Naive thymus-derived CD8-positive, alpha-beta T cell (primary cell): ENCODE results near the gene USP2. TPM values are rescaled to one million over a fixed set of nuclear protein-coding genes. Genes with fewer than 3 reads are reported as not detected.

ENCODE experiments used
- ATAC-seq, 2 donors: fragments of 150-1000 bp; cut with Tn5 transposase in 1 of 2; sonication (Bioruptor Pico), chemical (Tn5 transposase) in 1 of 2; 1 replicate in 1 of 2; 2 replicates in 1 of 2; pipeline ENCODE4 v1.10.0; 2021; ENCODE audit warnings: mild to moderate bottlenecking in 2 of 2, moderate library complexity in 2 of 2
- POLR2A ChIA-PET: fragments of 350-600 bp; sonication (Branson Sonifier 250); formaldehyde crosslinking; loops from one replicate; lab custom pipeline; 2021; ENCODE audit warnings: antibody characterized with exemption; lab: Charles Lee
- DNase-seq, 10 donors: peaks; one replicate each; pipeline versions ENCODE4 v3.0.0 to v3.0.0-alpha.2; 2020 to 2022
- H3K27ac Mint-ChIP-seq, 10 donors: one replicate each; pipeline ENCODE4 v1.8.0; 2020 to 2022; ENCODE audit warnings: mild to moderate bottlenecking in 10 of 10, mixed read lengths in 10 of 10, moderate library complexity in 4 of 10, inconsistent platforms in 1 of 10
- H3K27me3 Mint-ChIP-seq, 5 donors: one replicate each; pipeline ENCODE4 v1.8.0; 2021 to 2022; ENCODE audit warnings: mixed read lengths in 5 of 5
- H3K36me3 Mint-ChIP-seq, 3 donors: one replicate each; pipeline ENCODE4 v1.8.0; 2020 to 2022; ENCODE audit warnings: mixed read lengths in 3 of 3, mild to moderate bottlenecking in 2 of 3, inconsistent platforms in 1 of 3
- H3K4me1 Mint-ChIP-seq, 4 donors: one replicate each; pipeline ENCODE4 v1.8.0; 2021 to 2022; ENCODE audit warnings: mixed read lengths in 4 of 4
- H3K4me3 Mint-ChIP-seq, 10 donors: one replicate each; pipeline ENCODE4 v1.8.0; 2020 to 2022; ENCODE audit warnings: mild to moderate bottlenecking in 10 of 10, mixed read lengths in 10 of 10, moderate library complexity in 6 of 10, inconsistent platforms in 1 of 10
- H3K9me3 Mint-ChIP-seq, 9 donors: one replicate each; pipeline ENCODE4 v1.8.0; 2020 to 2022; ENCODE audit warnings: mixed read lengths in 9 of 9, mild to moderate bottlenecking in 3 of 9, inconsistent platforms in 1 of 9, moderate library complexity in 1 of 9
- polyA plus RNA-seq, 3 donors: library from polyadenylated mRNA; unstranded; fragments of 300-500 nt; fragmentation: Illumina TruSeq; gene quantifications; one replicate each; pipeline ENCODE4 v1.2.3, GENCODE V29; 2021
- total RNA-seq, 8 experiments: library from RNA in 2 of 8; stranded (reverse) in 2 of 8; gene quantifications; one replicate each; pipeline ENCODE4 v1.2.3 and lab custom pipeline; 2021 to 2026

The USP2 gene
- total and polyA plus RNA-seq, 5 experiments from 2014 or later = 0.13 to 0.23 (median 0.16) TPM; not detected in 2

DNA sequence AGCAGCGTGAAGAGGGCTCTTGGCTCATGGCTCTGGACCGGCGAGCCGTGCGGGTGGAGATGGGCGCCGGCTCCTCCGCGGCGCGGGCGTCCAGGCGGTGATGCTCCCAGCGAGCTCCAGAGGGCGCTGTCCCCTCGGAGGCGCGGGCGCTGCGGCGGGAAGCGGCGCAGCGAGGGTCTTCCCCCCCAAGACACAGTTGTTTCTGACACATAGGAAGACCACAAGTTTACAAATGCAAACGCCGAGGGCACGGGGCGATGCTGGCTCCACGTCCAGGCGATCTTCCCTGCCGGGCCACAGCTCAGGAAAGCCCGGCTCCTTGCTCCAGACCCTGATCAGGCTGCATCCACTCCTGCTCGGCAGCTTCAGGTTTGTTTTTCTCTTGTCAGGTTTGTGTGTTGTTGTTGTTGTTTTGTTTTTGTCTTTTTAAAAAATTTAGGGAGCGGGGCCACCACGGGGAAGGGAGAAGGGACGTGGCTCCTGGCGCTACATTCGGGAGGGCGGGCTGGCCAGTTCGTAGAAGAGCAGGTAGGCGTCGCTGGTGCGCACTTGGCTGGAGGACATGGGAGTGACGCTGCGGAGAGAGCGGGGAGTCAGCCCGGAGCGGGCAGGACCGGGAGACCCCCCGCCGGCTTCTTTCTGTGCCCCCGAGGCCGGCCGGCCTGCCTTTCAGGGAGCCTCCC, 25.0 kb downstream of the USP2 start:
- peak overlapping the region in 8 of 10 donors; percentile 71 to 95 (median 90) for H3K27ac Mint-ChIP-seq
- DNase-seq = peak; percentile 55 to 83 (median 70)
- H3K4me3 Mint-ChIP-seq = peak overlapping the region; percentile 86 to 96 (median 93)
- H3K4me1 Mint-ChIP-seq = peaks cover 4 to 13% (median 7%) of the 10 kb centered on the region in 4 donors
- H3K27me3 Mint-ChIP-seq = peaks cover 9 to 39% (median 21%) of the 10 kb centered on the region in 5 donors
- ATAC-seq = peak; percentile 94 to 96
- POLR2A ChIA-PET = interaction anchor here (0.6 to 1.5 kb wide), 3 partner anchors 8 to 25 kb away, joined by 3 to 9 read pairs (median 3); partner anchors contain the start of gene USP2
- H3K36me3 Mint-ChIP-seq = no peaks in the 10 kb centered on the region
- H3K9me3 Mint-ChIP-seq = no peaks in the 10 kb centered on the region

DNA sequence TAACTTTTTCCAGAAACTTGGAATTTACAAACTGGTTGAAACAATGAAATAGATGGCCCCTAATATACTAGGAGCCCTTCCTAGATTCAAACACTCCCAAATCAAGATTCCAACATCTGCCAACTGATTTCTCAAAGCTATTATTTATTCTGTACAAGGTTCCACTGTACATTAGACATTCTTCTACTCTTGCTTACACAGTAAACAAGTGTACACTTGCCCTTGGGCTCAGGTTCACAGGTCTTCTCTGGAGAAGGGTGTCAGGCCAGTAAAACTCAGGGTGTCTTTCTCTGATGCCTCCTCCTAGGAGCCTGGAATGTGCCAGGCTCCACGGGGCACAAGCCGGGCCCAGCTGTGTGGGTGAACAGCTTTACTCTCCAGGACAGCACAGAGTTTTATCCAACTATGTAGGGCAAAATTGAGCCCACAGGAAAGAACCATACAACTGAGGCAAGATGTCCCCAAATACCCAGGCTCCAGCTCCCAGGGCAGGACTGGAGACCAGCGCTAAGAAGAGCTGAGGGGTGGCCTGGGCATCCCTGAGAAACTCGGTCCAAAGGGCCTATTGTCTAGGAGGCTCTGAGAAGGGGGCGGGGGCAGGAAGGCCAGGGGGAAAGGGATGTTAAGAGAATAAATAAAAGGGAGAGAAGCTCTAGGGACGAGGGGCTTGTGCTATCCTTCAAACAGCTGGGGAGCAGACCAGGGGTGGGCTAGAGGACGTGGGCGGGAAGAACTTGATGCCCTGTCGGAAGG, 26.2 kb downstream of the USP2 start:
- Mint-ChIP-seq H3K4me3 (peak overlapping the region in 9 of 10 donors; percentile 40 to 94 (median 86)), H3K9me3 (no peaks in the 10 kb centered on the region), H3K27me3 (peaks cover 9 to 41% (median 24%) of the 10 kb centered on the region in 5 donors), H3K36me3 (no peaks in the 10 kb centered on the region), H3K27ac (peak overlapping the region in 3 of 10 donors; percentile 15 to 95 (median 16)), H3K4me1 (peaks cover 5 to 13% (median 8%) of the 10 kb centered on the region in 4 donors)
- DNase-seq (peak in 1 of 10 donors; percentile 57), ATAC-seq (no peak)
- POLR2A ChIA-PET = interaction anchor here (1.3 to 1.5 kb wide), 2 partner anchors 23 to 26 kb away, joined by 3 to 9 read pairs; partner anchors contain the start of gene USP2

DNA sequence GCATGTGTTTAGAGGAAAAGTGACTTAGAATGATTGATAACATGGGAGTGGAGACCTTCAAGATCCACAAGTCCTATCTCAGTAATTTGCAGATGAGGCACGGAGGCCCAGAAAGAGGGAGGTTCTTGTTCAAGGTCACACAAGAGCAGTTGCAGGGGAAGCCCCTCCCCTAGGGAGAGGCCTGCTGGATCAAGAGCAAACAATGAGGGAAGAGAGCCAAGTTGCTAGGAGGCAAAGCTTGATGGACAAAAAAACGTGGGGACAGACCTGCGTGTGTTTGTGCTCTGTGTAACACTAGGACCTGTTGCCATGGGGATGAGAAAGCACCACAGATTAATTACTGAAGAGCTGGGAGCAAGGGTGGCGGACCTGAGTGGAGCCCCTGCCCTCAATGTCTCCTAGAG, 28.6 kb downstream of the USP2 start:
- Mint-ChIP-seq H3K27me3 (peaks cover 9 to 36% (median 26%) of the 10 kb centered on the region in 5 donors), H3K4me1 (peaks cover 7 to 13% (median 10%) of the 10 kb centered on the region in 4 donors), H3K9me3 (no peaks in the 10 kb centered on the region), H3K36me3 (no peaks in the 10 kb centered on the region), H3K4me3 (no peak overlapping the region), H3K27ac (no peak overlapping the region)
- POLR2A ChIA-PET = no interaction called here
- ATAC-seq (no peak), DNase-seq (no peak)

DNA sequence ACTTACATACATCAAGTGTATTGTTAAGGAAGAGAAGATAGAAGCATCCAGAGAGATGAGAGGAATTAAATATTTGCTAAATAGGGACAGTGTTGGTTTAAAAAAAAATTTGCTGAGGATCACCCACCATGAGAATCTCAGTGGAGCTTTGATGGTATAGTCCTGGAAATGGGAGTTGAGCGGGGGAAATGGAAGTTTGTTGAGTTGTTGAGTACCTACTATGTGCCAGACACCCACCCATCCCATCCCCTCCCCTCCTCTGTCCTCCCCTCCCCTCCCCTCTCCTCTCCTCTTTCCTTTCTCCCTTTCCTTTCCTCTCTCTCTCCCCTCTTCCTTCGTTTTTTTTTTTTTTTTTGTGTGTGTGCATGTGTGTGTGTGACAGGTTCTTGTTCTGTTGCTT, 30.3 kb downstream of the USP2 start:
- peak overlapping the region in 1 of 10 donors; percentile 48 for H3K27ac Mint-ChIP-seq
- ATAC-seq = no peak
- peaks cover 3 to 8% (median 6%) of the 10 kb centered on the region in 4 donors for H3K4me1 Mint-ChIP-seq
- no peak for DNase-seq
- POLR2A ChIA-PET = no interaction called here
- no peaks in the 10 kb centered on the region for H3K9me3 Mint-ChIP-seq
- H3K4me3 Mint-ChIP-seq = peak overlapping the region in 1 of 10 donors; percentile 11
- peaks cover 9 to 42% (median 30%) of the 10 kb centered on the region in 5 donors for H3K27me3 Mint-ChIP-seq
- no peaks in the 10 kb centered on the region for H3K36me3 Mint-ChIP-seq

DNA sequence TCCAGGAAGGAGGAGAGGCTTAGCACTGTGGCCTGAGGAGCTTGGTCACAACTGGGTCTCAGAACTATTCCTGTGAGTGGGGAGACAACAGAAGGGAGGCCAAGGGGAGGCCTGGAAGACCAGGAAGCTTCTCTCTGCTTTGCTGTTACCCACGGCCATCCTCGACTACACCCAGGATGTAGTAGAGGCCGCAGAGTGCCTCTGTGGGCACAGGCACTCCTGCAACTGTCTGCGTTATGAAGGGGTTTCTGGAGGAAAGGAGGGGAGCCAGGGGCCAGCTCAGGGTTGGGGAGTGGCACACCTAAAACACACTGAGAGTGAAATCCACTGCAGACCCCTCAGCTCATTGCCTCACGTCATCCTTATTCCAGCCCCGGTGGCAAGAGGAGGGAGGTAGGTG, 31.2 kb downstream of the USP2 start:
- H3K36me3 Mint-ChIP-seq = no peaks in the 10 kb centered on the region
- peaks cover 9 to 42% (median 30%) of the 10 kb centered on the region in 5 donors for H3K27me3 Mint-ChIP-seq
- POLR2A ChIA-PET = no interaction called here
- no peak overlapping the region for H3K4me3 Mint-ChIP-seq
- peaks cover 0 to 5% (median 2%) of the 10 kb centered on the region in 4 donors for H3K4me1 Mint-ChIP-seq
- DNase-seq = no peak
- H3K9me3 Mint-ChIP-seq = no peaks in the 10 kb centered on the region
- H3K27ac Mint-ChIP-seq = peak overlapping the region in 5 of 10 donors; percentile 22 to 59 (median 44)
- ATAC-seq = peak in 1 of 2 donors; percentile 38

DNA sequence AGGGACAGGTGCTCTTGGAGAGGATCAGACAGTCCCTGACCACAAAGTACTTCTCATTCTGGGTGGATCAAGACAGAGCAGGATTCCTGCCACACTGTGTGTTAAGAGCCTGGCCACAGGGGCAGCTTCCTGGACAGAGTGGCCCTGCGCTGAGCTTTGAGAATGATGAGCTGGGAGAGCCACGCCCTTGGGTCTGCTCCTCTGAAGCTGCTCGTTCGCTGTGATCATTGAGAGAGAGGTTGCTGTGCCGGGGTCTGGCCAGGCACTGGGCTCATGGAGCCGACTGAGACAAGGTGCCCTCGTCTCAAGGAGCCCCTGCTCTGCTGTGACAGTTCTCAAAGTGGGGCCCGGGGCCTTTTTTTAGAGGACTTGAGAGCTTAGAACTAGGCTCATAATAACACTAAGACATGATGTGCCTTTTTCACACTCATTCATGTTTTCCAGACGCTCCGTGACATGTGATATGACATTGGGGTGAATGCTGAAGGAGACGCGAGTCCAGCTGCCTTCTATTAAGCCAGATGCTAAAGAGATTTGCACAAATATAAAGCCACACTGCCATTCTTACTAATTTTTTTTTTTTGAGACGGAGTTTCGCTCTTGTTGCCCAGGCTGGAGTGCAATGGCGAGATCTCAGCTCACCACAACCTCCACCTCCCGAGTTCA, 33.4 kb downstream of the USP2 start:
- POLR2A ChIA-PET = no interaction called here

DNA sequence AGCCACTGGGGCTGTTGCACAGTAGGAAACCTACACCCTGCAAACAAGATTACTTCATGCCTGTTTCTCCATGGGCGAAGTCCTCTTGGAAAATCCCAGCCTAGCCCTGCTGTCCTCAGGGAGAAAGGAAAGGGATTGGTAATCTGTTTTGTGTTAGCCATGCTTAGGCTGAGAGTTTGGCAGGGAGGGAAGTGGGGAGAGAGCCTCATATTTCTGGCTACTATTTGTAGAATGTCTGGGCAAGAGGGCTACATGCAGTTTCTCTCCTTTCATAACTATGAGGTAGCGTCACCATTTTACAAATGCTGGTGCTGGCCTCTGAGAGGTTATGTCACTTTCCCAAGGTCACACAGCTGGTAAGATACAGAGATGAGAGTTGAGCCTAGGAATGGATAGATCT, 34.2 kb downstream of the USP2 start:
- no peak overlapping the region for H3K4me3 Mint-ChIP-seq
- DNase-seq = no peak
- no peaks in the 10 kb centered on the region for H3K9me3 Mint-ChIP-seq
- no peak for ATAC-seq
- POLR2A ChIA-PET = no interaction called here
- H3K36me3 Mint-ChIP-seq = no peaks in the 10 kb centered on the region
- H3K4me1 Mint-ChIP-seq = peaks cover 0 to 5% (median 2%) of the 10 kb centered on the region in 4 donors
- peaks cover 0 to 44% (median 30%) of the 10 kb centered on the region in 5 donors for H3K27me3 Mint-ChIP-seq
- H3K27ac Mint-ChIP-seq = no peak overlapping the region

More for the DNA sequence above, 33.4 kb downstream of the USP2 start:
- no peak for DNase-seq
- Mint-ChIP-seq H3K36me3 (no peaks in the 10 kb centered on the region), H3K27ac (peak overlapping the region in 1 of 10 donors; percentile 47), H3K4me3 (no peak overlapping the region), H3K27me3 (peaks cover 4 to 46% (median 31%) of the 10 kb centered on the region in 5 donors), H3K4me1 (peaks cover 0 to 5% (median 2%) of the 10 kb centered on the region in 4 donors), H3K9me3 (no peaks in the 10 kb centered on the region)
- ATAC-seq = no peak

DNA sequence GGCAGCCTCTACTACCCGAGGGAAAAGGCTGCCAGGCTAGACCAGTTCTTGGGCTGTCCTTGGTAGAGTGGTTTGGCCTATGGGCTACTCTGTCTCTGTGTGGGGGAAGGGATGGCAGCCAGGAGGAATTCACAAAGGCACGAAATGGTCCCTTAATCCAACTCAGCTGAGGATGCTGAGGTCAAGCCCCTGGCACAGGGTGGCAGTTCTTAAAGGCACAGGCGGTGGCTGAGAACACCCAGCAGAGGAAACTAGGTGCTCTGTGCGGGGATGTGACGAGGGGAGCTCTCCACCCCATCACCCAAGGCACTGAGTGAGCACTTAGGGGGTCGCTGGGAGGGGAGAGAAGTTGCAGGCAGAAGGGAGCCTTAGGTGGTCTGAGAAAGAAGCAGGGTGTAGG, 34.9 kb downstream of the USP2 start, which contains the start of gene MFRP:
TSS of gene MFRP (minus strand) at position 101 of the 400 bp plus-strand sequence. CDS start 192 bp downstream, outside the sequence.
- Mint-ChIP-seq H3K36me3 (no peaks in the 10 kb centered on the region), H3K4me3 (no peak within 1 kb of the TSS), H3K27me3 (peaks cover 0 to 44% (median 25%) of the 10 kb centered on the region in 5 donors), H3K9me3 (no peaks in the 10 kb centered on the region), H3K27ac (no peak within 1 kb of the TSS), H3K4me1 (peaks cover 0 to 5% (median 2%) of the 10 kb centered on the region in 4 donors)
- POLR2A ChIA-PET = no interaction called here
- no peak for ATAC-seq
- no peak for DNase-seq

DNA sequence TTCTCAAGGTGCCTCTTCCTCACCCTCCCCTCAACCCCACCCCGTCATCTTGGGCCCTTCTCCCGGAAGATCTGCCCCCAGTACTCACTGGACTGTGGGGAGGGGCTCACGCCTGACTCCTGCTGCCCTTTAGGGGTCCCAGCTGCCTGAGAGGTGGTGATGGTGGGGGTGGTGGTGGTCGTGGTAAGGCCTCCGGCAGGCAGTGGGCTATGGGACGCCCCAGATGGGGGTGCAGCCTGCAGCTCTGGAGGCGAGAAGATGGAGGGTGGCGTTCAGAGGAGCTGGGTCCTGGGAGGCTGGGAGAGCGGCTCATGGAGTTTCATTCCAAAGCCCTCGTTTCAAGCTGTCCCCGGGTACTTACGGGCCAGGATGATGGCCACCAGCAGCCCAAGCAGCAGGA, 35.8 kb downstream of the USP2 start:
- peaks cover 8 to 13% (median 9%) of the 10 kb centered on the region in 4 donors for H3K4me1 Mint-ChIP-seq
- peaks cover 6 to 44% (median 28%) of the 10 kb centered on the region in 5 donors for H3K27me3 Mint-ChIP-seq
- DNase-seq (no peak), ATAC-seq (no peak)
- no peaks in the 10 kb centered on the region for H3K9me3 Mint-ChIP-seq
- no peak overlapping the region for H3K27ac Mint-ChIP-seq
- H3K36me3 Mint-ChIP-seq = no peaks in the 10 kb centered on the region
- POLR2A ChIA-PET = no interaction called here
- H3K4me3 Mint-ChIP-seq = no peak overlapping the region

DNA sequence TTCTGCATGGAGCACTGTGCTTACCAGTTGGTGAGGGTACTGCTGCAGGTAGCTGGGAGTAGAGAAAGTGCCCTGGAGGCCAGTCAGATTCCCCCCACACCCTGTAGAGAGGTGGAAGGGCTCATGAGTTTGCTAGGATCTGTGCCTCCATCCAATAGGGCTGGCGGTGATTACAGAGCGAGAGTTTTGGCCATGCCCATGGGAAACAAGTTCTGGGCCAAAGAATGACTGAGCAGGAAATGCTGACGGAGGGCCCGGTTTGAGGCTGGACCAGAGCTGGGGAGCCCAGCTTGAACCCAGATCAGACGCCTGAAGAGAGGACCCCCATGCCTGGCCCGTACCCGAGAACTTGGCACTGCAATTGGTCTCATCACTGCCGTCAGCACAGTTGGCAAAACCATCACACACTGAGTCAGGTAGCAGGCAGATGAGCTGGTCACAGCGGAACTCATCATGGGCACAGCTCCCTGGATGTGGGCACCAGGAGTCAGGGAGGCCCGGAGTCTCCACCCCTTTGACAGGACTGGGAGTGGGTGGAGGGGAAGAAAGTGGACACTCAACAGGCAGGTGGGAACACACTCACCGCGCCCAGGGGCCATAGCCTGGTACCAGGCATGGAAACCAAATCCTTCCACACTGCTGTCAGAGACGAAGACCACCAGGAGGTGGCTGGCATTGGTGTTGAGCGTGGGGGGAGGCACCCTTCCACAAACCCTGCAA, 37.0 kb downstream of the USP2 start:
- Mint-ChIP-seq H3K36me3 (no peaks in the 10 kb centered on the region), H3K27me3 (peaks cover 6 to 47% (median 28%) of the 10 kb centered on the region in 5 donors), H3K9me3 (no peaks in the 10 kb centered on the region), H3K27ac (no peak overlapping the region), H3K4me3 (no peak overlapping the region), H3K4me1 (peaks cover 6 to 12% (median 9%) of the 10 kb centered on the region in 4 donors)
- ATAC-seq (no peak), DNase-seq (no peak)
- POLR2A ChIA-PET = no interaction called here

DNA sequence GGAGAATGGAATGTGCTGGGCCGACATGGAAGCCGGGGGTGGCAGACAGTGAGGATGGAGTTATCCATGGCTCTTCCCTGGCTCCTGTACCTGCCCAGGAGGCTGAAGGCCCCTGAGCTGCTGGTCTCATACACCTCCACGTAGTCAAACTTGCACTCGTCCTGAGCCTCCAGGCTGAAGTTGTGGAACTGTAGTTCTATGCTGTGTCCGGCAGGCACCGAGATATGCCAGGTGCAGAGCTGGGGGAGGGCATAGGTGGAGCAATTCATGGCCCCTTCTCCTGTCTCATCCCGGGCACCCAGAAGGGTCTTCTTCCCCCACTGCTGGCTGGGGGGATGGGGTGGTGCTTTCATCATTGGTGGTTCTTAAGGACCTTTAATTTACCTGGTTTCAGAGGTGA, 37.8 kb downstream of the USP2 start:
- ATAC-seq (no peak), DNase-seq (no peak)
- Mint-ChIP-seq H3K27me3 (peaks cover 8 to 55% (median 35%) of the 10 kb centered on the region in 5 donors), H3K4me1 (peaks cover 8 to 19% (median 14%) of the 10 kb centered on the region in 4 donors), H3K4me3 (no peak overlapping the region), H3K27ac (no peak overlapping the region), H3K9me3 (no peaks in the 10 kb centered on the region), H3K36me3 (peaks cover 0 to 3% (median 0%) of the 10 kb centered on the region in 3 donors)
- POLR2A ChIA-PET = no interaction called here
